ENCODE measurements around the gene RNF5.

RNF5 gene

GRCh38 chr6:32151863-32152768 is 26.1 kb upstream of the RNF5 start, which contains the start of gene PRRT1:
TSS of gene PRRT1 (minus strand) at chr6:32151939. CDS start at chr6:32151827, 112 bp downstream.
- in situ Hi-C loops (cut with HindIII; ENCODE audit: low sequenced_read_pairs), result no loop called here

GRCh38 chr6:32152769-32153563 is 25.2 kb upstream of the RNF5 start:
- in situ Hi-C loops (cut with HindIII; ENCODE audit: low sequenced_read_pairs), result no loop called here

- in situ Hi-C loops (cut with HindIII; ENCODE audit: low sequenced_read_pairs), result no loop called here
Measured at GRCh38 chr6:32153564-32154513, 24.4 kb upstream of the RNF5 start, which contains the start of gene PPT2. TSS of gene PPT2 (plus strand) at chr6:32154141. CDS start at chr6:32154595, 454 bp downstream.

- in situ Hi-C loops (cut with HindIII; ENCODE audit: low sequenced_read_pairs), result no loop called here
Measured at GRCh38 chr6:32154514-32155161, 23.6 kb upstream of the RNF5 start.

- in situ Hi-C loops (cut with HindIII; ENCODE audit: low sequenced_read_pairs), result no loop called here
Measured at GRCh38 chr6:32156891-32157290, 21.3 kb upstream of the RNF5 start.

GRCh38 chr6:32158052-32158451 is 20.2 kb upstream of the RNF5 start:
- in situ Hi-C loops (cut with HindIII; ENCODE audit: low sequenced_read_pairs), result no loop called here

GRCh38 chr6:32163559-32164258 is 14.5 kb upstream of the RNF5 start:
- in situ Hi-C loops (cut with HindIII; ENCODE audit: low sequenced_read_pairs), result no loop called here

GRCh38 chr6:32164295-32164694 is 13.9 kb upstream of the RNF5 start, which contains the start of gene EGFL8:
TSS of gene EGFL8 (plus strand) at chr6:32164595. CDS start at chr6:32166166, 1,571 bp downstream.
- in situ Hi-C loops (cut with HindIII; ENCODE audit: low sequenced_read_pairs), result no loop called here

- in situ Hi-C loops (cut with HindIII; ENCODE audit: low sequenced_read_pairs), result no loop called here
Measured at GRCh38 chr6:32166411-32167061, 11.7 kb upstream of the RNF5 start.

GRCh38 chr6:32167154-32167760 is 10.9 kb upstream of the RNF5 start:
- in situ Hi-C loops (cut with HindIII; ENCODE audit: low sequenced_read_pairs), result no loop called here

- in situ Hi-C loops (cut with HindIII; ENCODE audit: low sequenced_read_pairs), result no loop called here
Measured at GRCh38 chr6:32167761-32168262, 10.4 kb upstream of the RNF5 start.

GRCh38 chr6:32168350-32168749 is 9.9 kb upstream of the RNF5 start:
- in situ Hi-C loops (cut with HindIII; ENCODE audit: low sequenced_read_pairs), result no loop called here

- in situ Hi-C loops (cut with HindIII; ENCODE audit: low sequenced_read_pairs), result no loop called here
Measured at GRCh38 chr6:32168807-32169591, 9.2 kb upstream of the RNF5 start.

- in situ Hi-C loops (cut with HindIII; ENCODE audit: low sequenced_read_pairs), result no loop called here
Measured at GRCh38 chr6:32170294-32170693, 7.9 kb upstream of the RNF5 start.

GRCh38 chr6:32171234-32171633 is 7.0 kb upstream of the RNF5 start:
- in situ Hi-C loops (cut with HindIII; ENCODE audit: low sequenced_read_pairs), result no loop called here

GRCh38 chr6:32173051-32173727 is 5.0 kb upstream of the RNF5 start:
- in situ Hi-C loops (cut with HindIII; ENCODE audit: low sequenced_read_pairs), result no loop called here

GRCh38 chr6:32174416-32174815 is 3.8 kb upstream of the RNF5 start:
- in situ Hi-C loops (cut with HindIII; ENCODE audit: low sequenced_read_pairs), result no loop called here

Measured in DLD1 (cell line).